Loucy (cell line): ENCODE measurements around the gene SOAT2.

ENCODE experiments used
- H2AFZ ChIP-seq: fragments of 200-600 bp; sonication (generic); 2 replicates; pipeline ENCODE4 v1.6.0; 2016; ENCODE audit warnings: antibody characterized with exemption, mild to moderate bottlenecking, low read length, moderate library complexity
- H3F3A ChIP-seq: fragments of 200-600 bp; 2 replicates; pipeline ENCODE4 v1.6.0; 2016; ENCODE audit warnings: antibody characterized with exemption, low read depth, mild to moderate bottlenecking
- H3K27me3 ChIP-seq: fragments of 200-600 bp; sonication (generic); 2 replicates; pipeline ENCODE4 v1.6.1; 2014; ENCODE audit warnings: low read length, mild to moderate bottlenecking; ENCODE audit not compliant: insufficient read depth, poor library complexity, severe bottlenecking
- H3K36me3 ChIP-seq: fragments of 200-600 bp; sonication (generic); 2 replicates; pipeline ENCODE4 v1.6.1; 2016; ENCODE audit warnings: low read length; ENCODE audit not compliant: insufficient read depth
- H3K4me1 ChIP-seq: fragments of 200-600 bp; sonication (generic); 2 replicates; pipeline ENCODE4 v1.5.1; 2014; ENCODE audit warnings: low read length, mild to moderate bottlenecking; ENCODE audit not compliant: insufficient read depth, poor library complexity, severe bottlenecking
- H3K4me2 ChIP-seq: fragments of 200-600 bp; sonication (generic); 2 replicates; pipeline ENCODE4 v1.6.0; 2014; ENCODE audit warnings: antibody characterized with exemption, low read length, low read depth, mild to moderate bottlenecking; ENCODE audit not compliant: poor library complexity, severe bottlenecking
- H3K4me3 ChIP-seq: fragments of 200-600 bp; sonication (generic); 2 replicates; pipeline ENCODE4 v1.5.1; 2014; ENCODE audit warnings: low read length, mild to moderate bottlenecking, mixed read lengths; ENCODE audit not compliant: poor library complexity, severe bottlenecking
- H3K79me2 ChIP-seq: fragments of 200-600 bp; sonication (generic); 2 replicates; pipeline ENCODE4 v1.6.1; 2014; ENCODE audit warnings: low read length; ENCODE audit not compliant: insufficient read depth
- H3K9ac ChIP-seq: fragments of 200-600 bp; sonication (generic); 2 replicates; pipeline ENCODE4 v1.6.0; 2014; ENCODE audit warnings: mild to moderate bottlenecking, low read depth, low read length, moderate library complexity; ENCODE audit not compliant: poor library complexity, severe bottlenecking
- H3K9me2 ChIP-seq: fragments of 200-600 bp; sonication (generic); replicated peaks from 2 replicates; pipeline ENCODE4 v1.6.1; 2016; ENCODE audit warnings: low read depth, low read length, mixed read lengths
- H3K9me3 ChIP-seq: fragments of 200-600 bp; sonication (generic); 2 replicates; pipeline ENCODE4 v1.6.1; 2014; ENCODE audit warnings: mild to moderate bottlenecking, antibody characterized with exemption, low read length, low read depth; ENCODE audit not compliant: insufficient read depth
- H4K20me1 ChIP-seq: fragments of 200-600 bp; sonication (generic); 2 replicates; pipeline ENCODE4 v1.6.0; 2014; ENCODE audit warnings: antibody characterized with exemption, low read length, mild to moderate bottlenecking; ENCODE audit not compliant: insufficient read depth, poor library complexity, severe bottlenecking
- EZH2phosphoT487 ChIP-seq: fragments of 200-600 bp; IDR thresholded peaks from 2 replicates; pipeline ENCODE4 v1.6.1; 2018; ENCODE audit warnings: antibody characterized with exemption, mild to moderate bottlenecking, moderate library complexity, borderline replicate concordance
- TF ChIP-seq, protein P1 (sequence below): fragments of 200-600 bp; sonication (generic); conservative IDR thresholded peaks from 2 replicates; pipeline ENCODE4 v1.5.1; 2014; ENCODE audit warnings: mild to moderate bottlenecking, antibody characterized with exemption, low read length

The SOAT2 gene

DNA sequence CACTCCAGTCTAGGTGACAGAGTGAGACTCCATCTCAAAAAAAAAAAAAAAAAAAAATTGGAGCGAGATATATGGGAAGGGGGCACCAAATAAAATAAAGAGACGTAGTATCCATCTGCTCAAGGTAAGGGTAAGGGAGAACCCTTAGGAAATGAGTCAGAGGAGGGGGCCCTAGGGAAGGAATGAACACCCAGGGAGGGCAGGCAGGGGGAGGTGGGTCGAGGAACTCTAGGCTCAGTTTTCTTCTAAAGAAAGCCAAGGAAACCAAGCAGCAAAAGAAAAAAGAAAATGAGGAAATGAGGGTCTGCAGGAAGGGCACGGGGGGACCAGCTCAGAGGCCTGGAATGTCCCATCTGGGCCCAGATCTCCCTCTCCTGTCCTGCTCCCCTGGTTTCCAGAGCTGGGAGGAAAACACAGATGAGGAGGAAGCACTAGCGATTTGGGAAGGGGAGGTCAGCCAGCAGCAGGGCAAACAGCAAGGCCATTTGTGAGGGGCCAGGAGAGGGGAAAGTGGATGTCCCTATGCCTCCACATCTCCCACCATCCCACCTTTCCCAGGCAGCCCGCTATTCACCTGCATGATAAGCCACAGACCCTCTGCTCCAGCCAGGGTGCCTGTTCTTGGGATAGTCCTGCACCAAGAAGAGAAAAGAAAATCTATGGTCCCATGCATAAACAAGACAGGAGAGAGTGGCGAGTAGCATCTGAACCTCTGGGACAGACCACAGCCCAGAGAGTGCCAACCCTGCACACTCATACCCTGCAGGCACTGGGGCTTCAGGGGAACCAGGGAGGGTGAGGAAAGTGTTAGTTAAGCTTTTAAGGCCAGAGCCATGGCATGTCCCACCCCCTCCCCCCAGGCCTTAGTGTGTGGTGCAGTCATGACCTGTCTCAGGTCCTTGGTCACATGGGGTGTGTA, 36.0 kb upstream of the SOAT2 start:
- Histone ChIP-seq H3K9ac (no peak overlapping the region), H3K36me3 (peaks cover 7% of the 10 kb centered on the region; the same call in 1 of the 2 replicates), H3F3A (no peaks in the 10 kb centered on the region), H3K9me3 (no peaks in the 10 kb centered on the region), H4K20me1 (no peaks in the 10 kb centered on the region), H3K9me2 (no peaks in the 10 kb centered on the region), H3K27me3 (no peaks in the 10 kb centered on the region), H3K4me2 (no peak overlapping the region), H3K4me3 (no peak overlapping the region), H3K4me1 (peaks cover 9% of the 10 kb centered on the region), H2AFZ (no peak overlapping the region), H3K79me2 (no peaks in the 10 kb centered on the region)
- TF ChIP-seq EZH2phosphoT487 = no peak
- TF ChIP-seq, protein P1, sequence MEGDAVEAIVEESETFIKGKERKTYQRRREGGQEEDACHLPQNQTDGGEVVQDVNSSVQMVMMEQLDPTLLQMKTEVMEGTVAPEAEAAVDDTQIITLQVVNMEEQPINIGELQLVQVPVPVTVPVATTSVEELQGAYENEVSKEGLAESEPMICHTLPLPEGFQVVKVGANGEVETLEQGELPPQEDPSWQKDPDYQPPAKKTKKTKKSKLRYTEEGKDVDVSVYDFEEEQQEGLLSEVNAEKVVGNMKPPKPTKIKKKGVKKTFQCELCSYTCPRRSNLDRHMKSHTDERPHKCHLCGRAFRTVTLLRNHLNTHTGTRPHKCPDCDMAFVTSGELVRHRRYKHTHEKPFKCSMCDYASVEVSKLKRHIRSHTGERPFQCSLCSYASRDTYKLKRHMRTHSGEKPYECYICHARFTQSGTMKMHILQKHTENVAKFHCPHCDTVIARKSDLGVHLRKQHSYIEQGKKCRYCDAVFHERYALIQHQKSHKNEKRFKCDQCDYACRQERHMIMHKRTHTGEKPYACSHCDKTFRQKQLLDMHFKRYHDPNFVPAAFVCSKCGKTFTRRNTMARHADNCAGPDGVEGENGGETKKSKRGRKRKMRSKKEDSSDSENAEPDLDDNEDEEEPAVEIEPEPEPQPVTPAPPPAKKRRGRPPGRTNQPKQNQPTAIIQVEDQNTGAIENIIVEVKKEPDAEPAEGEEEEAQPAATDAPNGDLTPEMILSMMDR = no peak

DNA sequence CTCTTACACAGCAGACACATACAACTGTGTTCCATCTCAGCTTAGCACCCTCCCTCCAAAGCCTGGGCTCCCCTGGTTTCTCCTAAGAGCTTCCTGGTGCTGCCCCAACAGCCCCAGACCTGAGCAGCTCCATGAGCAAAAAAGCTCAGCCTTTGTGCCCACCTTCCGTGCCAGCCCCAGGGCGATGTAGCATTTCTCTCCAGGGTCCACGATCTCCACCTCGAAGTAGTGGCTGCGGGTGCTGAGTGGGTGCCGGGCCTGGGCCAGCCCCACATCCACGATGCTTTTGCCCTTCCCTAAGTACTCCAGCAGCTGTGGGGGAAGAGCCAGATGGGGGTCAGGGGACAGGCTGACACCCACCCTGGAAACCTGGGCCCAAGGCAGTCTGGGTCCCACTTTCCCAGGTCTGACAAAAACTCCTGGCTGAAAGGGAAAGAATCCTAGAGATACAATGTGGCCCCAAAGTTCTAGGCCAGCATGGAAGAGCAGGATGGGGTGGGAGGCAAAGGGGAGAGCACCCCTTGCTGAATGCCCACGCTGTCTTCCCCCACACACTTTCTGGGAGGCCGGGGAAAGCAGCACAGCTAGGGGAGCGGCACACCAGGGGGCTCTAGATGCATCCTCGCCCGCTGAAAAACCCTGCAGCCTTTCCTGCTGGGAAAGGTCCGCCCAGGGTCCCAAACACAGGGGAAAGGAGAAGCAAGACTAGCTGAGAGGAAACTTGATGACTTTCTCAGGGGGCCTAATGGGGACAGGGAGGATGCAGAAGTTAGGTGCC, 35.1 kb upstream of the SOAT2 start:
- H2AFZ ChIP-seq = no peak overlapping the region
- no peaks in the 10 kb centered on the region for H4K20me1 ChIP-seq
- no peak for TF ChIP-seq EZH2phosphoT487
- TF ChIP-seq, protein P1 = no peak
- no peaks in the 10 kb centered on the region for H3K79me2 ChIP-seq
- H3K9ac ChIP-seq = no peak overlapping the region
- peaks cover 14% of the 10 kb centered on the region for H3K4me1 ChIP-seq
- no peaks in the 10 kb centered on the region for H3F3A ChIP-seq
- no peak overlapping the region for H3K4me3 ChIP-seq
- no peaks in the 10 kb centered on the region for H3K9me2 ChIP-seq
- H3K9me3 ChIP-seq = no peaks in the 10 kb centered on the region
- H3K36me3 ChIP-seq = peaks cover 7% of the 10 kb centered on the region; the same call in 1 of the 2 replicates
- no peaks in the 10 kb centered on the region for H3K27me3 ChIP-seq
- H3K4me2 ChIP-seq = no peak overlapping the region

DNA sequence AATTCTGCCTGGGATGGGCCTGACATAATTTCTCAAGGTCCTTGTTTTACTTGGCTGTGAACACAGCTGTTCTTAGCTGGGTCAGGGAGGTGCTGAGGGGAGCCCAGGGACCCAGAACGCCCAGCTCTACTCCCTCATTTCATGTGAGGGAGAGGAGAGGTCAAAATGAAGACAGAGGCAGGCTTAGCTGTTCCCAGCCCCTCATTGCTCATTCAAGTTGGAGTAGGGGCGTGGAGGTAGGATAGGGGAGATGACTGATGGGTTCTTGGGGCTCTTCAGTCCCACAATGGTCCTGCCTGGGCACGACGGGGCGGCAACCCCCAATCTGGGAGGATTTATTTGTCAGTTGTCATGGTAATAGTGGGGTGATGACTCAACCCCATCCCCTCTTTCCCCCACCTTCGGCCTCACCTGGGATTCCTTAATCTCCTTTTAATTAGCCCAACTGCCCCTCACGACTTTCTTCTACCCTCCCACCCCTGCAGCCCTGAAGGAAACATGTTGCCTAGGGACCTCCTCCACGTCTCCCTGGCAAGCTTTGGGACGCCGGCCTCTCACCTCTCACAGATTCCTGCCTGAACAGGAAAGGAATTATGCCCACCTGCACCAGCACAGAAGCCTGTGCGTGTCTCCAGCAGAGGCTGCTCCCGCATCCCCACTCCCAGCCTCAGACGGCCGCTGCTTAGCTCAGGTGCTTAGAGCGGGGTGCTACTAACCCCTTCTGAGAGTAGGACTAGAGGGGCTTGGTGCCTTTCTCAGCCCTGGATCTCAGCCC, 34.3 kb upstream of the SOAT2 start:
- Histone ChIP-seq H3K4me2 (no peak overlapping the region), H3K4me3 (no peak overlapping the region), H4K20me1 (no peaks in the 10 kb centered on the region), H3K9me2 (no peaks in the 10 kb centered on the region), H2AFZ (no peak overlapping the region), H3K27me3 (no peaks in the 10 kb centered on the region), H3K4me1 (peaks cover 14% of the 10 kb centered on the region), H3K9ac (no peak overlapping the region), H3K79me2 (no peaks in the 10 kb centered on the region), H3K36me3 (peaks cover 7% of the 10 kb centered on the region; the same call in 1 of the 2 replicates), H3K9me3 (no peaks in the 10 kb centered on the region), H3F3A (no peaks in the 10 kb centered on the region)
- no peak for TF ChIP-seq EZH2phosphoT487
- TF ChIP-seq, protein P1 = no peak
